ENCODE measurements around the gene HIPK2.

HIPK2 gene

GRCh38 chr7:139782932-139783331, 5.1 kb upstream of the HIPK2 start:
- DNase-seq: no peak

- peak; percentile 36 for DNase-seq
Observed at GRCh38 chr7:139777133-139777891, 486 bp downstream of the HIPK2 start.

GRCh38 chr7:139776486-139777132, 1.2 kb downstream of the HIPK2 start:
- no peak for DNase-seq

- peak; percentile 57 for DNase-seq
Observed at GRCh38 chr7:139775829-139776266, 1.9 kb downstream of the HIPK2 start.

GRCh38 chr7:139774376-139774775, 3.4 kb downstream of the HIPK2 start:
- no peak for DNase-seq

- DNase-seq: no peak
Observed at GRCh38 chr7:139773371-139773770, 4.4 kb downstream of the HIPK2 start.

GRCh38 chr7:139772873-139773272, 4.9 kb downstream of the HIPK2 start:
- DNase-seq: no peak

GRCh38 chr7:139772115-139772514, 5.7 kb downstream of the HIPK2 start:
- DNase-seq: no peak

- DNase-seq: peak; percentile 48
Observed at GRCh38 chr7:139771001-139771956, 6.5 kb downstream of the HIPK2 start.

- no peak for DNase-seq
Observed at GRCh38 chr7:139769761-139770160, 8.0 kb downstream of the HIPK2 start.

- no peak for DNase-seq
Observed at GRCh38 chr7:139769066-139769465, 8.7 kb downstream of the HIPK2 start.

GRCh38 chr7:139768249-139768824, 9.5 kb downstream of the HIPK2 start:
- no peak for DNase-seq

- DNase-seq: no peak
Observed at GRCh38 chr7:139767561-139767982, 10.2 kb downstream of the HIPK2 start.

GRCh38 chr7:139765143-139765542, 12.7 kb downstream of the HIPK2 start:
- no peak for DNase-seq

GRCh38 chr7:139763330-139763729, 14.5 kb downstream of the HIPK2 start:
- no peak for DNase-seq

GRCh38 chr7:139762886-139763285, 14.9 kb downstream of the HIPK2 start:
- no peak for DNase-seq

GRCh38 chr7:139758388-139758787, 19.4 kb downstream of the HIPK2 start:
- DNase-seq: no peak

GRCh38 chr7:139757968-139758367, 19.8 kb downstream of the HIPK2 start:
- DNase-seq: no peak

GRCh38 chr7:139753693-139754111, 24.1 kb downstream of the HIPK2 start:
- DNase-seq: no peak

GRCh38 chr7:139753081-139753692, 24.6 kb downstream of the HIPK2 start:
- DNase-seq: no peak

GRCh38 chr7:139752604-139753003, 25.2 kb downstream of the HIPK2 start:
- no peak for DNase-seq

GRCh38 chr7:139752148-139752547, 25.6 kb downstream of the HIPK2 start:
- DNase-seq: no peak
